ENCODE data around the gene MT1B. TPM values are rescaled to one million over a fixed set of nuclear protein-coding genes. Genes with fewer than 3 reads are reported as not detected.
A peak's percentile ranks its signal among the peaks of the same experiment; 100 is the strongest.
"Not testable (repeated sequence)": the region's sequence is repeated elsewhere in the genome, so short reads cannot be mapped to it uniquely, and the experiment has no call there.

MT1B gene
- total RNA-seq, 6 experiments from 2014 or later = not detected

GRCh38 chr16:56667581-56668571 lies 16.2 kb downstream of the MT1B start, which contains the start of gene MT1G:
Gene MT1G (minus strand): TSS chr16:56668065. CDS start chr16:56667993, 72 bp downstream.
- H3K27ac Mint-ChIP-seq = no peak within 1 kb of the TSS
- H3K4me1 Mint-ChIP-seq (ENCODE audit: low read depth) = 0 out of 2 replicates have a peak, but pooled peaks cover 4% of the 10 kb centered on the region
- H3K27me3 Mint-ChIP-seq (ENCODE audit: insufficient read depth) = peaks cover 70% of the 10 kb centered on the region
- H3K4me3 Mint-ChIP-seq = peak within 1 kb of the TSS; percentile 34; the same call in 1 of the 2 replicates
- H3K36me3 Mint-ChIP-seq (ENCODE audit: low read depth) = no peaks in the 10 kb centered on the region; the same call in 1 of the 2 replicates
- no peak for DNase-seq
- no peak for TF ChIP-seq CTCF (IDR thresholded peaks at IDR 0.05)
- no peaks in the 10 kb centered on the region for H3K9me3 Mint-ChIP-seq

GRCh38 chr16:56669005-56669839 lies 17.5 kb downstream of the MT1B start, which contains the start of gene MT1H:
Gene MT1H (plus strand): TSS chr16:56669814. CDS start chr16:56669885, 71 bp downstream.
- no peak within 1 kb of the TSS for H3K27ac Mint-ChIP-seq
- DNase-seq = no peak
- H3K4me1 Mint-ChIP-seq (ENCODE audit: low read depth) = peaks cover 6% of the 10 kb centered on the region; the same call in 1 of the 2 replicates
- H3K9me3 Mint-ChIP-seq = no peaks in the 10 kb centered on the region
- peaks cover 74% of the 10 kb centered on the region for H3K27me3 Mint-ChIP-seq (ENCODE audit: insufficient read depth)
- H3K4me3 Mint-ChIP-seq = no peak within 1 kb of the TSS
- no peaks in the 10 kb centered on the region; the same call in 1 of the 2 replicates for H3K36me3 Mint-ChIP-seq (ENCODE audit: low read depth)
- no peak for TF ChIP-seq CTCF (IDR thresholded peaks at IDR 0.05)

- no peak for DNase-seq
- Mint-ChIP-seq H3K4me1 (ENCODE audit: low read depth) (peaks cover 7% of the 10 kb centered on the region; the same call in 1 of the 2 replicates), H3K4me3 (no peak overlapping the region), H3K36me3 (ENCODE audit: low read depth) (no peaks in the 10 kb centered on the region; the same call in 1 of the 2 replicates), H3K9me3 (no peaks in the 10 kb centered on the region), H3K27ac (no peak overlapping the region), H3K27me3 (ENCODE audit: insufficient read depth) (peaks cover 72% of the 10 kb centered on the region)
- no peak for TF ChIP-seq CTCF (IDR thresholded peaks at IDR 0.05)
Observed at GRCh38 chr16:56669840-56670619, 18.3 kb downstream of the MT1B start.

GRCh38 chr16:56670620-56670934 lies 18.9 kb downstream of the MT1B start:
- Mint-ChIP-seq H3K4me3 (no peak overlapping the region), H3K27me3 (ENCODE audit: insufficient read depth) (peaks cover 71% of the 10 kb centered on the region), H3K9me3 (no peaks in the 10 kb centered on the region), H3K27ac (no peak overlapping the region), H3K36me3 (ENCODE audit: low read depth) (no peaks in the 10 kb centered on the region; the same call in 1 of the 2 replicates), H3K4me1 (ENCODE audit: low read depth) (peaks cover 7% of the 10 kb centered on the region; the same call in 1 of the 2 replicates)
- no peak for TF ChIP-seq CTCF (IDR thresholded peaks at IDR 0.05)
- DNase-seq = no peak

- H3K36me3 Mint-ChIP-seq (ENCODE audit: low read depth); DNase-seq; H3K27ac Mint-ChIP-seq; H3K9me3 Mint-ChIP-seq; H3K4me3 Mint-ChIP-seq; H3K4me1 Mint-ChIP-seq (ENCODE audit: low read depth): not testable (repeated sequence)
- peaks cover 66% of the 10 kb centered on the region for H3K27me3 Mint-ChIP-seq (ENCODE audit: insufficient read depth)
Observed at GRCh38 chr16:56671691-56672090, 20.0 kb downstream of the MT1B start.

- not testable (repeated sequence) for H3K4me1 Mint-ChIP-seq (ENCODE audit: low read depth); H3K4me3 Mint-ChIP-seq; H3K27ac Mint-ChIP-seq; DNase-seq; H3K36me3 Mint-ChIP-seq (ENCODE audit: low read depth); H3K9me3 Mint-ChIP-seq
- H3K27me3 Mint-ChIP-seq (ENCODE audit: insufficient read depth) = peaks cover 70% of the 10 kb centered on the region
Observed at GRCh38 chr16:56672171-56672570, 20.5 kb downstream of the MT1B start.
